ENCODE data around the gene BSCL2. TPM values are rescaled to one million over a fixed set of nuclear protein-coding genes. Genes with fewer than 3 reads are reported as not detected.
"Not testable (repeated sequence)": the region's sequence is repeated elsewhere in the genome, so short reads cannot be mapped to it uniquely, and the experiment has no call there.

BSCL2 gene
- total RNA-seq, 1 experiment from 2014 or later = 79.1 TPM

- Histone ChIP-seq H3K4me1 (ENCODE audit: low read length) (peaks cover 38% of the 10 kb centered on the region), H3K79me2 (ENCODE audit: low read length) (peaks cover 15% of the 10 kb centered on the region), H3K9me3 (ENCODE audit: low read length) (no peaks in the 10 kb centered on the region), H3K36me3 (ENCODE audit: insufficient read depth, low read length) (peaks cover 30% of the 10 kb centered on the region), H2AFZ (ENCODE audit: low read length) (no peak overlapping the region), H3K4me3 (ENCODE audit: low read length) (peak overlapping the region; percentile 72), H4K20me1 (ENCODE audit: insufficient read depth, low read depth, low read length) (no peaks in the 10 kb centered on the region), H3K4me2 (ENCODE audit: low read depth, low read length, poor library complexity, severe bottlenecking) (peak overlapping the region; percentile 86), H3K27ac (ENCODE audit: low read length) (peak overlapping the region; percentile 70; the same call in 1 of the 2 replicates), H3K27me3 (ENCODE audit: low read length) (no peaks in the 10 kb centered on the region), H3K9me2 (replicated peaks; ENCODE audit: insufficient read depth, low read length) (no peaks in the 10 kb centered on the region), H3K9ac (ENCODE audit: low read length) (peak overlapping the region; percentile 75)
- DNase-seq = peak; percentile 42
These were observed 1.2 kb upstream of the BSCL2 start for GRCh38 chr11:62708392-62708791.

GRCh38 chr11:62706850-62707247 lies 375 bp downstream of the BSCL2 start:
- Histone ChIP-seq H3K4me1 (ENCODE audit: low read length) (peaks cover 38% of the 10 kb centered on the region), H3K9me3 (ENCODE audit: low read length) (no peaks in the 10 kb centered on the region), H3K27me3 (ENCODE audit: low read length) (no peaks in the 10 kb centered on the region), H3K4me2 (ENCODE audit: low read depth, low read length, poor library complexity, severe bottlenecking) (peak overlapping the region; percentile 94), H3K36me3 (ENCODE audit: insufficient read depth, low read length) (peaks cover 18% of the 10 kb centered on the region; the same call in 1 of the 2 replicates), H3K79me2 (ENCODE audit: low read length) (peaks cover 15% of the 10 kb centered on the region), H4K20me1 (ENCODE audit: insufficient read depth, low read depth, low read length) (no peaks in the 10 kb centered on the region), H3K27ac (ENCODE audit: low read length) (no peak overlapping the region), H3K4me3 (ENCODE audit: low read length) (peak overlapping the region; percentile 88; the same call in 1 of the 2 replicates), H2AFZ (ENCODE audit: low read length) (no peak overlapping the region), H3K9me2 (replicated peaks; ENCODE audit: insufficient read depth, low read length) (no peaks in the 10 kb centered on the region), H3K9ac (ENCODE audit: low read length) (no peak overlapping the region)
- DNase-seq = peak; percentile 41

GRCh38 chr11:62705880-62706849 lies 1.1 kb downstream of the BSCL2 start:
- H2AFZ ChIP-seq (ENCODE audit: low read length) = no peak overlapping the region
- H3K9me3 ChIP-seq (ENCODE audit: low read length) = no peaks in the 10 kb centered on the region
- peak overlapping the region; percentile 88 for H3K4me3 ChIP-seq (ENCODE audit: low read length)
- peak overlapping the region; percentile 94 for H3K4me2 ChIP-seq (ENCODE audit: low read depth, low read length, poor library complexity, severe bottlenecking)
- H3K9me2 ChIP-seq (replicated peaks; ENCODE audit: insufficient read depth, low read length) = no peaks in the 10 kb centered on the region
- peak overlapping the region; percentile 78 for H3K9ac ChIP-seq (ENCODE audit: low read length)
- H3K36me3 ChIP-seq (ENCODE audit: insufficient read depth, low read length) = peaks cover 20% of the 10 kb centered on the region
- DNase-seq = peak; percentile 97
- H3K4me1 ChIP-seq (ENCODE audit: low read length) = peaks cover 38% of the 10 kb centered on the region
- H4K20me1 ChIP-seq (ENCODE audit: insufficient read depth, low read depth, low read length) = no peaks in the 10 kb centered on the region
- peaks cover 15% of the 10 kb centered on the region for H3K79me2 ChIP-seq (ENCODE audit: low read length)
- no peaks in the 10 kb centered on the region for H3K27me3 ChIP-seq (ENCODE audit: low read length)
- H3K27ac ChIP-seq (ENCODE audit: low read length) = peak overlapping the region; percentile 57

GRCh38 chr11:62705413-62705812 lies 1.8 kb downstream of the BSCL2 start:
- Histone ChIP-seq H3K4me2 (ENCODE audit: low read depth, low read length, poor library complexity, severe bottlenecking) (peak overlapping the region; percentile 94), H3K4me1 (ENCODE audit: low read length) (peaks cover 38% of the 10 kb centered on the region), H4K20me1 (ENCODE audit: insufficient read depth, low read depth, low read length) (no peaks in the 10 kb centered on the region), H3K9ac (ENCODE audit: low read length) (peak overlapping the region; percentile 78), H3K9me2 (replicated peaks; ENCODE audit: insufficient read depth, low read length) (no peaks in the 10 kb centered on the region), H2AFZ (ENCODE audit: low read length) (no peak overlapping the region), H3K4me3 (ENCODE audit: low read length) (peak overlapping the region; percentile 88), H3K36me3 (ENCODE audit: insufficient read depth, low read length) (peaks cover 24% of the 10 kb centered on the region), H3K27me3 (ENCODE audit: low read length) (no peaks in the 10 kb centered on the region), H3K27ac (ENCODE audit: low read length) (peak overlapping the region; percentile 57; the same call in 1 of the 2 replicates), H3K9me3 (ENCODE audit: low read length) (no peaks in the 10 kb centered on the region), H3K79me2 (ENCODE audit: low read length) (peaks cover 15% of the 10 kb centered on the region)
- DNase-seq = peak; percentile 40

GRCh38 chr11:62703921-62704320 lies 3.3 kb downstream of the BSCL2 start:
- Histone ChIP-seq H3K36me3 (ENCODE audit: insufficient read depth, low read length) (peaks cover 24% of the 10 kb centered on the region), H3K79me2 (ENCODE audit: low read length) (peaks cover 15% of the 10 kb centered on the region), H3K4me1 (ENCODE audit: low read length) (peaks cover 30% of the 10 kb centered on the region)
- not testable (repeated sequence) for H3K27ac ChIP-seq (ENCODE audit: low read length); H3K9me2 ChIP-seq (replicated peaks; ENCODE audit: insufficient read depth, low read length); H3K27me3 ChIP-seq (ENCODE audit: low read length); H3K9ac ChIP-seq (ENCODE audit: low read length); H3K9me3 ChIP-seq (ENCODE audit: low read length); H2AFZ ChIP-seq (ENCODE audit: low read length); H4K20me1 ChIP-seq (ENCODE audit: insufficient read depth, low read depth, low read length); H3K4me2 ChIP-seq (ENCODE audit: low read depth, low read length, poor library complexity, severe bottlenecking); H3K4me3 ChIP-seq (ENCODE audit: low read length)
- peak; percentile 31 for DNase-seq

GRCh38 chr11:62702246-62702645 lies 5.0 kb downstream of the BSCL2 start:
- DNase-seq = no peak
- Histone ChIP-seq H3K9ac (ENCODE audit: low read length) (no peak overlapping the region), H3K4me3 (ENCODE audit: low read length) (no peak overlapping the region), H3K4me2 (ENCODE audit: low read depth, low read length, poor library complexity, severe bottlenecking) (no peak overlapping the region), H3K79me2 (ENCODE audit: low read length) (peaks cover 15% of the 10 kb centered on the region), H3K27me3 (ENCODE audit: low read length) (no peaks in the 10 kb centered on the region), H3K4me1 (ENCODE audit: low read length) (peaks cover 16% of the 10 kb centered on the region), H2AFZ (ENCODE audit: low read length) (no peak overlapping the region), H4K20me1 (ENCODE audit: insufficient read depth, low read depth, low read length) (no peaks in the 10 kb centered on the region), H3K36me3 (ENCODE audit: insufficient read depth, low read length) (peaks cover 18% of the 10 kb centered on the region), H3K9me2 (replicated peaks; ENCODE audit: insufficient read depth, low read length) (no peaks in the 10 kb centered on the region), H3K27ac (ENCODE audit: low read length) (no peak overlapping the region), H3K9me3 (ENCODE audit: low read length) (no peaks in the 10 kb centered on the region)

- Histone ChIP-seq H3K9ac (ENCODE audit: low read length) (no peak overlapping the region), H4K20me1 (ENCODE audit: insufficient read depth, low read depth, low read length) (no peaks in the 10 kb centered on the region), H3K9me2 (replicated peaks; ENCODE audit: insufficient read depth, low read length) (no peaks in the 10 kb centered on the region), H3K4me1 (ENCODE audit: low read length) (no peaks in the 10 kb centered on the region), H3K27ac (ENCODE audit: low read length) (no peak overlapping the region), H2AFZ (ENCODE audit: low read length) (no peak overlapping the region), H3K27me3 (ENCODE audit: low read length) (no peaks in the 10 kb centered on the region), H3K79me2 (ENCODE audit: low read length) (no peaks in the 10 kb centered on the region), H3K4me2 (ENCODE audit: low read depth, low read length, poor library complexity, severe bottlenecking) (no peak overlapping the region), H3K9me3 (ENCODE audit: low read length) (no peaks in the 10 kb centered on the region), H3K4me3 (ENCODE audit: low read length) (no peak overlapping the region), H3K36me3 (ENCODE audit: insufficient read depth, low read length) (peaks cover 24% of the 10 kb centered on the region)
- DNase-seq = peak; percentile 85
These were observed 12.6 kb downstream of the BSCL2 start for GRCh38 chr11:62694455-62695167.

GRCh38 chr11:62693624-62694023 lies 13.6 kb downstream of the BSCL2 start:
- H3K27me3 ChIP-seq (ENCODE audit: low read length); H3K4me1 ChIP-seq (ENCODE audit: low read length); H4K20me1 ChIP-seq (ENCODE audit: insufficient read depth, low read depth, low read length); H3K27ac ChIP-seq (ENCODE audit: low read length); H2AFZ ChIP-seq (ENCODE audit: low read length); DNase-seq; H3K4me3 ChIP-seq (ENCODE audit: low read length); H3K9me2 ChIP-seq (replicated peaks; ENCODE audit: insufficient read depth, low read length); H3K4me2 ChIP-seq (ENCODE audit: low read depth, low read length, poor library complexity, severe bottlenecking); H3K9ac ChIP-seq (ENCODE audit: low read length); H3K9me3 ChIP-seq (ENCODE audit: low read length); H3K79me2 ChIP-seq (ENCODE audit: low read length): not testable (repeated sequence)
- peaks cover 24% of the 10 kb centered on the region for H3K36me3 ChIP-seq (ENCODE audit: insufficient read depth, low read length)

All from Karpas-422 (cell line).